Activated T-helper 17 cell treated with anti-CD3 and anti-CD28 coated beads, Interleukin-2, amount 50 U/mL, for 72 hours (primary cell): ENCODE data around the gene ZNF385C. TPM values are rescaled to one million over a fixed set of nuclear protein-coding genes. Genes with fewer than 3 reads are reported as not detected.

ENCODE experiments used
- ATAC-seq: fragments of 150-1000 bp; cut with Tn5 transposase; replicated peaks from 2 replicates; pipeline ENCODE4 v1.10.0; 2021; ENCODE audit warnings: mild to moderate bottlenecking, moderate library complexity
- H3K27ac Mint-ChIP-seq: one replicate; pipeline ENCODE4 v1.8.0; 2022; ENCODE audit warnings: mixed read lengths
- H3K27me3 Mint-ChIP-seq: one replicate; pipeline ENCODE4 v1.8.0; 2022; ENCODE audit warnings: mixed read lengths
- H3K36me3 Mint-ChIP-seq: one replicate; pipeline ENCODE4 v1.8.0; 2022; ENCODE audit warnings: low read depth, mild to moderate bottlenecking, mixed read lengths
- H3K4me1 Mint-ChIP-seq: one replicate; pipeline ENCODE4 v1.8.0; 2022; ENCODE audit warnings: mixed read lengths
- H3K4me3 Mint-ChIP-seq: one replicate; pipeline ENCODE4 v1.8.0; 2022; ENCODE audit warnings: mild to moderate bottlenecking, mixed read lengths
- H3K9me3 Mint-ChIP-seq: one replicate; pipeline ENCODE4 v1.8.0; 2022; ENCODE audit warnings: mixed read lengths
- total RNA-seq, 2 donors: library from RNA; stranded (reverse); gene quantifications; one replicate each; pipeline ENCODE4 v1.2.3, GENCODE V29; 2022

The ZNF385C gene
- total RNA-seq, 2 donors from 2014 or later, result 0.15 to 0.48 TPM

GRCh38 chr17:42081516-42082129, 16.6 kb downstream of the ZNF385C start:
- ATAC-seq, result no peak
- Mint-ChIP-seq H3K9me3 (no peaks in the 10 kb centered on the region), H3K27me3 (no peaks in the 10 kb centered on the region)

GRCh38 chr17:42079541-42079940, 18.7 kb downstream of the ZNF385C start:
- no peaks in the 10 kb centered on the region for H3K9me3 Mint-ChIP-seq
- no peaks in the 10 kb centered on the region for H3K4me1 Mint-ChIP-seq

More at GRCh38 chr17:42081516-42082129, 16.6 kb downstream of the ZNF385C start:
- Mint-ChIP-seq H3K36me3 (no peaks in the 10 kb centered on the region), H3K27ac (no peak overlapping the region), H3K4me3 (no peak overlapping the region), H3K4me1 (no peaks in the 10 kb centered on the region)

GRCh38 chr17:42078396-42079043, 19.8 kb downstream of the ZNF385C start:
- no peaks in the 10 kb centered on the region for H3K36me3 Mint-ChIP-seq
- peaks cover 6% of the 10 kb centered on the region for H3K27me3 Mint-ChIP-seq
- H3K4me1 Mint-ChIP-seq, result no peaks in the 10 kb centered on the region
- no peak for ATAC-seq
- no peaks in the 10 kb centered on the region for H3K9me3 Mint-ChIP-seq
- H3K27ac Mint-ChIP-seq, result no peak overlapping the region
- H3K4me3 Mint-ChIP-seq, result no peak overlapping the region

More at GRCh38 chr17:42079541-42079940, 18.7 kb downstream of the ZNF385C start:
- no peaks in the 10 kb centered on the region for H3K36me3 Mint-ChIP-seq
- ATAC-seq, result no peak
- no peak overlapping the region for H3K4me3 Mint-ChIP-seq
- H3K27ac Mint-ChIP-seq, result no peak overlapping the region
- no peaks in the 10 kb centered on the region for H3K27me3 Mint-ChIP-seq

- H3K27me3 Mint-ChIP-seq, result peaks cover 9% of the 10 kb centered on the region
- no peaks in the 10 kb centered on the region for H3K4me1 Mint-ChIP-seq
- H3K4me3 Mint-ChIP-seq, result no peak overlapping the region
- H3K36me3 Mint-ChIP-seq, result no peaks in the 10 kb centered on the region
- H3K9me3 Mint-ChIP-seq, result no peaks in the 10 kb centered on the region
- no peak for ATAC-seq
- H3K27ac Mint-ChIP-seq, result no peak overlapping the region
Observed at GRCh38 chr17:42077755-42078154, 20.5 kb downstream of the ZNF385C start.

GRCh38 chr17:42076797-42077559, 21.3 kb downstream of the ZNF385C start:
- no peaks in the 10 kb centered on the region for H3K36me3 Mint-ChIP-seq
- H3K27me3 Mint-ChIP-seq, result peaks cover 9% of the 10 kb centered on the region
- H3K4me1 Mint-ChIP-seq, result no peaks in the 10 kb centered on the region
- H3K27ac Mint-ChIP-seq, result no peak overlapping the region
- ATAC-seq, result no peak
- no peak overlapping the region for H3K4me3 Mint-ChIP-seq
- no peaks in the 10 kb centered on the region for H3K9me3 Mint-ChIP-seq

- Mint-ChIP-seq H3K36me3 (no peaks in the 10 kb centered on the region), H3K9me3 (no peaks in the 10 kb centered on the region), H3K27me3 (peaks cover 15% of the 10 kb centered on the region), H3K4me3 (no peak overlapping the region), H3K27ac (no peak overlapping the region), H3K4me1 (no peaks in the 10 kb centered on the region)
- no peak for ATAC-seq
Observed at GRCh38 chr17:42075789-42076188, 22.5 kb downstream of the ZNF385C start.

- H3K9me3 Mint-ChIP-seq, result no peaks in the 10 kb centered on the region
- no peaks in the 10 kb centered on the region for H3K4me1 Mint-ChIP-seq
- H3K4me3 Mint-ChIP-seq, result no peak overlapping the region
- H3K27me3 Mint-ChIP-seq, result peaks cover 22% of the 10 kb centered on the region
- H3K27ac Mint-ChIP-seq, result no peak overlapping the region
- H3K36me3 Mint-ChIP-seq, result no peaks in the 10 kb centered on the region
- ATAC-seq, result no peak
Observed at GRCh38 chr17:42072323-42073187, 25.7 kb downstream of the ZNF385C start.

GRCh38 chr17:42071810-42072209, 26.5 kb downstream of the ZNF385C start:
- Mint-ChIP-seq H3K9me3 (no peaks in the 10 kb centered on the region), H3K27me3 (peaks cover 22% of the 10 kb centered on the region), H3K4me3 (no peak overlapping the region), H3K27ac (no peak overlapping the region), H3K4me1 (no peaks in the 10 kb centered on the region), H3K36me3 (no peaks in the 10 kb centered on the region)
- ATAC-seq, result no peak

GRCh38 chr17:42068979-42069378, 29.3 kb downstream of the ZNF385C start:
- no peaks in the 10 kb centered on the region for H3K36me3 Mint-ChIP-seq
- H3K9me3 Mint-ChIP-seq, result no peaks in the 10 kb centered on the region
- no peak overlapping the region for H3K27ac Mint-ChIP-seq
- H3K4me1 Mint-ChIP-seq, result no peaks in the 10 kb centered on the region
- H3K4me3 Mint-ChIP-seq, result no peak overlapping the region
- H3K27me3 Mint-ChIP-seq, result peaks cover 24% of the 10 kb centered on the region
- no peak for ATAC-seq

GRCh38 chr17:42067371-42068091, 30.7 kb downstream of the ZNF385C start:
- Mint-ChIP-seq H3K27ac (no peak overlapping the region), H3K4me3 (no peak overlapping the region), H3K36me3 (no peaks in the 10 kb centered on the region), H3K27me3 (peaks cover 17% of the 10 kb centered on the region), H3K4me1 (no peaks in the 10 kb centered on the region), H3K9me3 (no peaks in the 10 kb centered on the region)
- peak; percentile 66 for ATAC-seq

GRCh38 chr17:42065201-42065600, 33.1 kb downstream of the ZNF385C start:
- Mint-ChIP-seq H3K27me3 (peaks cover 11% of the 10 kb centered on the region), H3K27ac (no peak overlapping the region), H3K4me1 (no peaks in the 10 kb centered on the region), H3K36me3 (no peaks in the 10 kb centered on the region), H3K9me3 (no peaks in the 10 kb centered on the region), H3K4me3 (no peak overlapping the region)
- ATAC-seq, result no peak

- no peak overlapping the region for H3K27ac Mint-ChIP-seq
- H3K9me3 Mint-ChIP-seq, result no peaks in the 10 kb centered on the region
- H3K27me3 Mint-ChIP-seq, result peaks cover 8% of the 10 kb centered on the region
- H3K4me1 Mint-ChIP-seq, result no peaks in the 10 kb centered on the region
- no peaks in the 10 kb centered on the region for H3K36me3 Mint-ChIP-seq
- no peak overlapping the region for H3K4me3 Mint-ChIP-seq
- no peak for ATAC-seq
Observed at GRCh38 chr17:42062681-42063080, 35.6 kb downstream of the ZNF385C start.

- Mint-ChIP-seq H3K36me3 (no peaks in the 10 kb centered on the region), H3K27me3 (peaks cover 11% of the 10 kb centered on the region)
- ATAC-seq, result no peak
Observed at GRCh38 chr17:42061646-42062487, 36.4 kb downstream of the ZNF385C start.

More at GRCh38 chr17:42061646-42062487, 36.4 kb downstream of the ZNF385C start:
- Mint-ChIP-seq H3K27ac (no peak overlapping the region), H3K4me1 (no peaks in the 10 kb centered on the region), H3K9me3 (no peaks in the 10 kb centered on the region), H3K4me3 (no peak overlapping the region)
